Neural cell (in vitro differentiated cells): ENCODE measurements around the gene OR11G2. TPM values are rescaled to one million over a fixed set of nuclear protein-coding genes. Genes with fewer than 3 reads are reported as not detected.
"Not testable (repeated sequence)": the region's sequence is repeated elsewhere in the genome, so short reads cannot be mapped to it uniquely, and the experiment has no call there.

Experiments used
- H2AFZ ChIP-seq: fragments of 200-600, 300-800 bp; sonication (generic), shearing (Covaris generic); 2 replicates; pipeline ENCODE4 v1.6.0; 2014; ENCODE audit warnings: low read depth, mild to moderate bottlenecking, antibody characterized with exemption, low read length, moderate library complexity
- H3F3A ChIP-seq: fragments of 200-600 bp; shearing (Covaris generic); 2 replicates; pipeline ENCODE4 v1.6.1; 2016; ENCODE audit warnings: mild to moderate bottlenecking, moderate library complexity, mixed read lengths, antibody characterized with exemption, low read length; ENCODE audit not compliant: insufficient read depth, poor library complexity, severe bottlenecking
- H3K27ac ChIP-seq: fragments of 200-600, 300-800 bp; sonication (generic), shearing (Covaris generic); 2 replicates; pipeline ENCODE4 v1.5.1; 2014; ENCODE audit warnings: mild to moderate bottlenecking, low read length, moderate library complexity
- H3K27me3 ChIP-seq: fragments of 300-800, 200-600 bp; sonication (generic), shearing (Covaris generic); 2 replicates; pipeline ENCODE4 v1.6.0; 2014; ENCODE audit warnings: mild to moderate bottlenecking, low read depth, low read length, moderate library complexity; ENCODE audit not compliant: insufficient read depth
- H3K36me3 ChIP-seq: fragments of 300-800, 200-600 bp; sonication (generic), shearing (Covaris generic); 2 replicates; pipeline ENCODE4 v1.5.1; 2014; ENCODE audit warnings: mild to moderate bottlenecking, antibody characterized with exemption, low read length, moderate library complexity; ENCODE audit not compliant: insufficient read depth
- H3K4me2 ChIP-seq: fragments of 300-800, 200-600 bp; sonication (generic), shearing (Covaris generic); 2 replicates; pipeline ENCODE4 v1.6.0; 2014; ENCODE audit warnings: mild to moderate bottlenecking, low read length
- H3K4me3 ChIP-seq: fragments of 300-800, 200-600 bp; sonication (generic), shearing (Covaris generic); 2 replicates; pipeline ENCODE4 v1.5.1; 2014; ENCODE audit warnings: mild to moderate bottlenecking, low read length, moderate library complexity
- H3K79me2 ChIP-seq: fragments of 200-600 bp; shearing (Covaris generic); replicated peaks from 2 replicates; pipeline ENCODE4 v1.6.0; 2014; ENCODE audit warnings: mild to moderate bottlenecking, low read length, moderate library complexity; ENCODE audit not compliant: insufficient read depth
- H3K9ac ChIP-seq: fragments of 300-800, 200-600 bp; sonication (generic), shearing (Covaris generic); 2 replicates; pipeline ENCODE4 v1.6.1; 2016; ENCODE audit warnings: mild to moderate bottlenecking, low read length, mixed read lengths
- H3K9me2 ChIP-seq: fragments of 200-600 bp; shearing (Covaris generic); 2 replicates; pipeline ENCODE4 v1.6.1; 2016; ENCODE audit warnings: mild to moderate bottlenecking, low read length, mixed read lengths; ENCODE audit not compliant: insufficient read depth
- H3K9me3 ChIP-seq: fragments of 200-600, 300-800 bp; sonication (generic), shearing (Covaris generic); 2 replicates; pipeline ENCODE4 v1.6.1; 2016; ENCODE audit warnings: mild to moderate bottlenecking, mixed run types, low read length, moderate library complexity, mixed read lengths
- H4K20me1 ChIP-seq: fragments of 200-600 bp; shearing (Covaris generic); 2 replicates; pipeline ENCODE4 v1.6.1; 2016; ENCODE audit warnings: mild to moderate bottlenecking, mixed run types; ENCODE audit not compliant: insufficient read depth
- EP300 ChIP-seq: fragments of 450-650 bp; conservative IDR thresholded peaks from 2 replicates; pipeline ENCODE4 v1.6.1; 2014; ENCODE audit warnings: antibody characterized with exemption, mild to moderate bottlenecking, moderate library complexity; ENCODE audit not compliant: poor library complexity, severe bottlenecking
- EZH2 ChIP-seq: fragments of 200-600, 300-800 bp; shearing (Covaris generic), sonication (generic); IDR thresholded peaks from 2 replicates; pipeline ENCODE4 v1.6.1; 2014; ENCODE audit warnings: antibody characterized with exemption, low read length, borderline replicate concordance, mild to moderate bottlenecking; ENCODE audit not compliant: insufficient read depth, poor library complexity, severe bottlenecking
- MXI1 ChIP-seq: fragments of 450-650 bp; conservative IDR thresholded peaks from 2 replicates; pipeline ENCODE4 v1.6.1; 2014; ENCODE audit warnings: antibody characterized with exemption, mild to moderate bottlenecking; ENCODE audit not compliant: poor library complexity, severe bottlenecking
- POLR2AphosphoS5 ChIP-seq: IDR thresholded peaks from 2 replicates; pipeline ENCODE4 v1.6.1; 2012
- RAD21 ChIP-seq: fragments of 450-650 bp; conservative IDR thresholded peaks from 2 replicates; pipeline ENCODE4 v1.6.1; 2014; ENCODE audit warnings: antibody characterized with exemption, mild to moderate bottlenecking, moderate library complexity
- SMC3 ChIP-seq: fragments of 450-650 bp; conservative IDR thresholded peaks from 2 replicates; pipeline ENCODE4 v1.6.1; 2014; ENCODE audit warnings: antibody characterized with exemption, mild to moderate bottlenecking, moderate library complexity; ENCODE audit not compliant: poor library complexity
- TAF1 ChIP-seq: IDR thresholded peaks from 2 replicates; pipeline ENCODE4 v1.6.1; 2012; ENCODE audit warnings: low read depth
- polyA plus RNA-seq: library from polyadenylated mRNA; depleted of rRNA; stranded (reverse); fragments of >200 nt; gene quantifications from 2 replicates; pipeline ENCODE4 v1.2.3, GENCODE V29; 2014
- TF ChIP-seq, protein P1 (sequence below): fragments of 450-650 bp; IDR thresholded peaks from 2 replicates; pipeline ENCODE4 v1.5.1; 2014; ENCODE audit warnings: antibody characterized with exemption, mild to moderate bottlenecking, moderate library complexity; ENCODE audit not compliant: poor library complexity, severe bottlenecking
- TF ChIP-seq, protein P2 (sequence below): IDR thresholded peaks from 2 replicates; pipeline ENCODE4 v1.6.1; 2012; ENCODE audit warnings: borderline replicate concordance

Gene OR11G2
- polyA plus RNA-seq, 1 donor from 2014 or later: not detected

DNA sequence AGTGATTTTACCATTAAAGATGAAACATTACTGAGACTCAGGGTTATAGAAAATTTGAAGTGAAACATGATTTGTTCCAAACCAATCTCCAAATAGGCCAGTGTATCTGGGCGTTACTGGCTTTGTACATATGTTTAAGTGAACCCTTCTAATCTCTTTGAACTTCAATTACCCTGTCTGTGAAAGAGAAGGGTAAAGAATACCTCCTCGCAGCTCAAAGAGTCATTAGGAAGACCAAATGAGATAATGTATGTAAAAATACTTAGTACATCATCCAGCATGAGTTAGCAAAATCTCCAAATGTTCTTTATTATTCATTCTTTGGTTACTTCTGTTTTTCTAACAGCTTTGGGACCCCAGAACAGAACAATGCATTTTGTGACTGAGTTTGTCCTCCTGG, 32.7 kb downstream of the OR11G2 start, which contains the start of gene OR11H6:
OR11H6 (plus strand) TSS at position 301 of the 400 bp plus-strand sequence; CDS start at position 301, 0 bp downstream.
- Histone ChIP-seq H4K20me1 (no peaks in the 10 kb centered on the region), H3K9me2 (no peaks in the 10 kb centered on the region), H3K27me3 (no peaks in the 10 kb centered on the region), H2AFZ (no peak within 1 kb of the TSS), H3K27ac (no peak within 1 kb of the TSS), H3K36me3 (no peaks in the 10 kb centered on the region), H3K9me3 (no peaks in the 10 kb centered on the region), H3K4me3 (no peak within 1 kb of the TSS), H3K79me2 (no peaks in the 10 kb centered on the region), H3K9ac (no peak within 1 kb of the TSS), H3F3A (no peaks in the 10 kb centered on the region), H3K4me2 (no peak within 1 kb of the TSS)
- TF ChIP-seq EP300 (no peak), RAD21 (no peak)
- TF ChIP-seq, protein P1, sequence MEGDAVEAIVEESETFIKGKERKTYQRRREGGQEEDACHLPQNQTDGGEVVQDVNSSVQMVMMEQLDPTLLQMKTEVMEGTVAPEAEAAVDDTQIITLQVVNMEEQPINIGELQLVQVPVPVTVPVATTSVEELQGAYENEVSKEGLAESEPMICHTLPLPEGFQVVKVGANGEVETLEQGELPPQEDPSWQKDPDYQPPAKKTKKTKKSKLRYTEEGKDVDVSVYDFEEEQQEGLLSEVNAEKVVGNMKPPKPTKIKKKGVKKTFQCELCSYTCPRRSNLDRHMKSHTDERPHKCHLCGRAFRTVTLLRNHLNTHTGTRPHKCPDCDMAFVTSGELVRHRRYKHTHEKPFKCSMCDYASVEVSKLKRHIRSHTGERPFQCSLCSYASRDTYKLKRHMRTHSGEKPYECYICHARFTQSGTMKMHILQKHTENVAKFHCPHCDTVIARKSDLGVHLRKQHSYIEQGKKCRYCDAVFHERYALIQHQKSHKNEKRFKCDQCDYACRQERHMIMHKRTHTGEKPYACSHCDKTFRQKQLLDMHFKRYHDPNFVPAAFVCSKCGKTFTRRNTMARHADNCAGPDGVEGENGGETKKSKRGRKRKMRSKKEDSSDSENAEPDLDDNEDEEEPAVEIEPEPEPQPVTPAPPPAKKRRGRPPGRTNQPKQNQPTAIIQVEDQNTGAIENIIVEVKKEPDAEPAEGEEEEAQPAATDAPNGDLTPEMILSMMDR: no peak

DNA sequence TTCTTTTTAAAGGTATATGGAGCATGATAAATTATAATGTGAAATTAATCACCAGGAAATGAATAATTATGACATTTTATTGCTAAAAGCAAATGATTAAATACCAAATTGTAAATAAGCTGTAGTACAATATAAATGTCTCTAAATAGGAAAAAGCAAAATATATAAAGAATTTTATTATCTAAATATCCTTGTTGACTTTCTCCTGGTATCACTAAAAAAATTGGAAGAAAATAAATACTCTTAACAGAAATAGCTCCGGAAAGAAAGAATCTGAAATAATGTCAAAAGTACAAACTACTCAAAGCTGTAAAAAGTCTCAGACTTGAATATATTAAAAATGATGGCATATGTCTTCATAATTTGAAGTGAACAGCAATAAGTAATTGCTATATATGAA, 38.0 kb downstream of the OR11G2 start, which contains the start of gene OR11H7:
OR11H7 (plus strand) TSS at position 301 of the 400 bp plus-strand sequence.
- H4K20me1 ChIP-seq: no peaks in the 10 kb centered on the region
- H3K27me3 ChIP-seq: no peaks in the 10 kb centered on the region
- no peaks in the 10 kb centered on the region for H3K9me2 ChIP-seq
- H3K9me3 ChIP-seq: peaks cover 5% of the 10 kb centered on the region
- TF ChIP-seq SMC3 (no peak), POLR2AphosphoS5 (no peak), RAD21 (no peak), EZH2 (no peak), TAF1 (no peak), MXI1 (no peak), EP300 (no peak)
- TF ChIP-seq, protein P2, sequence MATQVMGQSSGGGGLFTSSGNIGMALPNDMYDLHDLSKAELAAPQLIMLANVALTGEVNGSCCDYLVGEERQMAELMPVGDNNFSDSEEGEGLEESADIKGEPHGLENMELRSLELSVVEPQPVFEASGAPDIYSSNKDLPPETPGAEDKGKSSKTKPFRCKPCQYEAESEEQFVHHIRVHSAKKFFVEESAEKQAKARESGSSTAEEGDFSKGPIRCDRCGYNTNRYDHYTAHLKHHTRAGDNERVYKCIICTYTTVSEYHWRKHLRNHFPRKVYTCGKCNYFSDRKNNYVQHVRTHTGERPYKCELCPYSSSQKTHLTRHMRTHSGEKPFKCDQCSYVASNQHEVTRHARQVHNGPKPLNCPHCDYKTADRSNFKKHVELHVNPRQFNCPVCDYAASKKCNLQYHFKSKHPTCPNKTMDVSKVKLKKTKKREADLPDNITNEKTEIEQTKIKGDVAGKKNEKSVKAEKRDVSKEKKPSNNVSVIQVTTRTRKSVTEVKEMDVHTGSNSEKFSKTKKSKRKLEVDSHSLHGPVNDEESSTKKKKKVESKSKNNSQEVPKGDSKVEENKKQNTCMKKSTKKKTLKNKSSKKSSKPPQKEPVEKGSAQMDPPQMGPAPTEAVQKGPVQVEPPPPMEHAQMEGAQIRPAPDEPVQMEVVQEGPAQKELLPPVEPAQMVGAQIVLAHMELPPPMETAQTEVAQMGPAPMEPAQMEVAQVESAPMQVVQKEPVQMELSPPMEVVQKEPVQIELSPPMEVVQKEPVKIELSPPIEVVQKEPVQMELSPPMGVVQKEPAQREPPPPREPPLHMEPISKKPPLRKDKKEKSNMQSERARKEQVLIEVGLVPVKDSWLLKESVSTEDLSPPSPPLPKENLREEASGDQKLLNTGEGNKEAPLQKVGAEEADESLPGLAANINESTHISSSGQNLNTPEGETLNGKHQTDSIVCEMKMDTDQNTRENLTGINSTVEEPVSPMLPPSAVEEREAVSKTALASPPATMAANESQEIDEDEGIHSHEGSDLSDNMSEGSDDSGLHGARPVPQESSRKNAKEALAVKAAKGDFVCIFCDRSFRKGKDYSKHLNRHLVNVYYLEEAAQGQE: no peak
- TF ChIP-seq, protein P1: no peak
- no peaks in the 10 kb centered on the region for H3K79me2 ChIP-seq
- H3K4me2 ChIP-seq: no peak within 1 kb of the TSS
- no peaks in the 10 kb centered on the region for H3K36me3 ChIP-seq
- H3K9ac ChIP-seq: no peak within 1 kb of the TSS
- H3K27ac ChIP-seq: no peak within 1 kb of the TSS
- H3F3A ChIP-seq: no peaks in the 10 kb centered on the region
- no peak within 1 kb of the TSS for H3K4me3 ChIP-seq
- H2AFZ ChIP-seq: no peak within 1 kb of the TSS

DNA sequence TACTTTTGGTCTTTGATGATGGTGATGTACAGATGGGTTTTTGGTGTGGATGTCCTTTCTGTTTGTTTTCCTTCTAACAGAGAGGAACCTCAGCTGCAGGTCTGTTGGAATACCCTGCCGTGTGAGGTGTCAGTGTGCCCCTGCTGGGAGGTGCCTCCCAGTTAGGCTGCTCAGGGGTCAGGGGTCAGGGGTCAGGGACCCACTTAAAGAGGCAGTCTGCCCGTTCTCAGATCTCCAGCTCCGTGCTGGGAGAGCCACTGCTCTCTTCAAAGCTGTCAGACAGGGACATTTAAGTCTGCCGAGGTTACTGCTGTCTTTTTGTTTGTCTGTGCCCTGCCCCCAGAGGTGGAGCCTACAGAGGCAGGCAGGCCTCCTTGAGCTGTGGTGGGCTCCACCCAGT, 44.7 kb downstream of the OR11G2 start:
- H3K9ac ChIP-seq, H4K20me1 ChIP-seq, H3K79me2 ChIP-seq, H3K27ac ChIP-seq, H3K27me3 ChIP-seq, H3K4me3 ChIP-seq, H3K4me2 ChIP-seq, H2AFZ ChIP-seq, H3K9me3 ChIP-seq, H3K9me2 ChIP-seq, H3K36me3 ChIP-seq, H3F3A ChIP-seq: not testable (repeated sequence)
